Fibroblast of peridontal ligament (primary cell): ENCODE results near the gene C16orf86.
A peak's percentile ranks its signal among the peaks of the same experiment; 100 is the strongest.

ENCODE experiments used
- DNase-seq: peaks from one replicate; pipeline ENCODE4 v3.0.0-alpha.2; 2010; ENCODE audit errors: extremely low read depth

C16orf86 gene

DNA sequence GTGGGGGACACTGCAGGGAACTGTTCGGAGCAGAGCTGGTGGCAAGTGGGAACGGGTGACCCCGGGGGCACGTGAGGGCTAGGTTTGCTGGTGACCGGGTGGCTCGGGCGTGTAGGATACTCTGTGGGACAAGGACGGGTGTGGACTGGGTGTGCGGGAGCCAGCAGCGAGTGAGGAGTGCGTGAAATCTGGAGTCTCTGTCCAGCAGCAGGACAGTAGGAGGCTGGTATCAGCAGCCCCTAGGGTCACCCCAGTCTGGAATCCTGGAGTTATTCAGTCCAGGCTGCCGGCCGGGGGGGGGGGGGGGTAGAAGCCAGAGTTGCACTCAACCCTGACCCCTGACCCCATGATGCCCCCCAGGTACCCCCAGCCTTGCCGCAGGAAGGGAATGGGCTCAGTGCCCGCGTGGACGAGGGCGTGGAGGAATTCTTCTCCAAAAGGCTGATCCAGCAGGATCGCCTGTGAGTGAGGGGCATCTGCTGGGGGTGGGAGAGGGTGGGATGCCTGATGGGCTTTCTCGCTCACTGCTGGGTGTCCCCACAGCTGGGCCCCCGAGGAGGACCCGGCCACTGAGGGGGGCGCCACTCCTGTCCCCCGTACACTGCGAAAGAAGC, 12.7 kb upstream of the C16orf86 start:
- no peak for DNase-seq

DNA sequence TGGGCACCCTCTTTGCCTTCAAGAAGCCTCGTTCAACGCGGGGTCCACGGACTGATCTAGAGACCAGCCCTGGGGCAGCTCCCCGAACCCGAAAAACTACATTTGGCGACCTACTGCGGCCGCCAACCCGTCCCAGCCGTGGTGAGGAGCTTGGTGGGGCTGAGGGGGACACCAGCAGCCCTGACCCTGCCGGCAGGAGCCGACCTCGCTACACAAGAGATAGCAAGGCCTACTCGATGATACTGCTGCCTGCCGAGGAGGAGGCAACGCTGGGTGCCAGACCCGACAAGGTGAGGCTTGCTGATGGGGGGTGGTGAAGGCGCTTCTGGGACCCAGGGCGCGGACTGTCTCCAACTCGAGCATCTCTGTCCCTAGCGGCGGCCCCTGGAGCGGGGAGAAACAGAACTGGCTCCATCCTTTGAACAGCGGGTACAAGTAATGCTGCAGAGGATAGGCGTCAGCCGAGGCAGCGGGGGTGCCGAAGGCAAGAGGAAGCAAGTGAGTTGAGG, 12.2 kb upstream of the C16orf86 start:
- no peak for DNase-seq

GRCh38 chr16:67655363-67655762, 11.3 kb upstream of the C16orf86 start:
- no peak for DNase-seq

- DNase-seq, result no peak
Observed at GRCh38 chr16:67656344-67657016, 10.1 kb upstream of the C16orf86 start.

DNA sequence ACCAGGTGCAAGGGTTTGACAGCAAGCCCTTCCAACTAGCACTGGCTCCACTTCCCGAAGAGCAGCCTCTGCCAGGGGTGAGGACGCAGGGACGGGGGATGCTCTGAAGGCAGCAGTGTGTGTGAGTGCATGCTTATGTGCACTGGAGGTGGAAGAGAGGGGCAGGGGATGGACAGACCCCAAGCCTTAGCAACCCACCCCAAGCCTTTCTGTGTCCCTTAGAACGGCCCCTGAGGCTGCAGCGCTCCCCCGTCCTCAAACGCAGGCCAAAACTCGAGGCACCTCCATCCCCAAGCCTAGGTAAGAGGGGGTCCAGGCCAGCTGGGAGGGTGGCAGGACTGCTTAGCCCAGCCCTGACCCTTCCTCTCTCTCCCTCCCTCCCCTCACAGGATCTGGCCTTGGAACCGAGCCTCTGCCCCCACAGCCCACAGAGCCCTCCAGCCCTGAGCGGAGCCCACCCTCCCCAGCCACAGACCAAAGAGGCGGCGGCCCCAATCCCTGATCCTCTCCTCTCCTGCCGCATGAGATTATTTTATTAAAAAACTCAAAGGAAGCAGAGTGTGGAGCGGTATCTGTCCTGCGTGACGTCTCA, 9.5 kb upstream of the C16orf86 start:
- no peak for DNase-seq

DNA sequence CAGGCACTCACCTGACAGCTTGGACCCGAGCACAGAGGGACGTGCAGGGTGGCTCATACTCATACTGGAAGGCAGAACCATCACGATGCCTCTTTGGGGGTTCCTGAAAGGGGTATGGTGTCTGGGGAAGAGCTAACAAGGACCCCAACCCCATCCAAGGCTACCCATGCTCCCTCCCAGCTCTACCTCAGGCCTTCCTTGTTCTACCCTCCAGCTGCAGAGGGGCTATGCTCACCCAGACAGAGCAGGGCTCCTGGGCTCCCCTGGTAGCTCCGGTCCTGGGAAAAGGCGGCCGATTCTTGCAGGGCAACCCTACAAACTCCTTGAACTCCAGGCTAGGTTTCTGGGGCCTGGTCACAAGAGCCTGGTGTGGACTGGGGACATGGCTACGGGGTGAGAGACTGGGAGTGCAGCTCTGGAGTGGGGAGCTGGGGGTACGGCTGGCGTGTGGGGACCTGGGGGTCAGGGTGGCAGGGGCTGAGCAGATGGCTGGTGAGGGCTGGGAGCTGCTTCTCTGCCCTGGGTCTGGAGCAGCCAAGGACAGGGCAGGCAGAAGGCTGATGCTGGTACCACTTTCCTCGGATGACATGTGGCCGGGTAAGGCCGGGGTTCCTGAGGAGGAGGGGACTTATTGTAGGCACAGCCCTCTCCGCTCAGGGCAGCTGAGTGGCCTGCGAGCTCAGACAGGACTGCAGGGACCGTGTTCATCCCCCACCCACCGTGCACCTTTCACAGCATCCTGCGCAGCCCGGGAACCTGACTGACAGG, 8.7 kb upstream of the C16orf86 start:
- no peak for DNase-seq

GRCh38 chr16:67658849-67659674, 7.6 kb upstream of the C16orf86 start:
- DNase-seq, result no peak

- peak; percentile 84 for DNase-seq
Observed at GRCh38 chr16:67659675-67660563, 6.7 kb upstream of the C16orf86 start, which contains the start of gene ACD. Gene ACD, minus strand, starts transcription at chr16:67660260. Its CDS starts 40 bp downstream, at chr16:67660220.

- DNase-seq, result peak; percentile 94
Observed at GRCh38 chr16:67660564-67661028, 6.0 kb upstream of the C16orf86 start, which contains the start of gene PARD6A. Gene PARD6A, plus strand, starts transcription at chr16:67660960. Its CDS starts 79 bp downstream, at chr16:67661039.

GRCh38 chr16:67661101-67661761, 5.4 kb upstream of the C16orf86 start:
- peak; percentile 38 for DNase-seq

DNA sequence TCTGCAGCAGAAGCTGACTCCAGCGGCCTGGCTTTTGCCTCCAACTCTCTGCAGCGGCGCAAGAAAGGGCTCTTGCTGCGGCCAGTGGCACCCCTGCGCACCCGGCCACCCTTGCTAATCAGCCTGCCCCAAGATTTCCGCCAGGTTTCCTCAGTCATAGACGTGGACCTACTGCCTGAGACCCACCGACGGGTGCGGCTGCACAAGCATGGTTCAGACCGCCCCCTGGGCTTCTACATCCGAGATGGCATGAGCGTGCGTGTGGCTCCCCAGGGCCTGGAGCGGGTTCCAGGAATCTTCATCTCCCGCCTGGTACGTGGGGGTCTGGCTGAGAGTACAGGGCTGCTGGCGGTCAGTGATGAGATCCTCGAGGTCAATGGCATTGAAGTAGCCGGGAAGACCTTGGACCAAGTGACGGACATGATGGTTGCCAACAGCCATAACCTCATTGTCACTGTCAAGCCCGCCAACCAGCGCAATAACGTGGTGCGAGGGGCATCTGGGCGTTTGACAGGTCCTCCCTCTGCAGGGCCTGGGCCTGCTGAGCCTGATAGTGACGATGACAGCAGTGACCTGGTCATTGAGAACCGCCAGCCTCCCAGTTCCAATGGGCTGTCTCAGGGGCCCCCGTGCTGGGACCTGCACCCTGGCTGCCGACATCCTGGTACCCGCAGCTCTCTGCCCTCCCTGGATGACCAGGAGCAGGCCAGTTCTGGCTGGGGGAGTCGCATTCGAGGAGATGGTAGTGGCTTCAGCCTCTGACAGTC, 4.5 kb upstream of the C16orf86 start:
- no peak for DNase-seq

- no peak for DNase-seq
Observed at GRCh38 chr16:67662653-67663010, 4.0 kb upstream of the C16orf86 start.

DNA sequence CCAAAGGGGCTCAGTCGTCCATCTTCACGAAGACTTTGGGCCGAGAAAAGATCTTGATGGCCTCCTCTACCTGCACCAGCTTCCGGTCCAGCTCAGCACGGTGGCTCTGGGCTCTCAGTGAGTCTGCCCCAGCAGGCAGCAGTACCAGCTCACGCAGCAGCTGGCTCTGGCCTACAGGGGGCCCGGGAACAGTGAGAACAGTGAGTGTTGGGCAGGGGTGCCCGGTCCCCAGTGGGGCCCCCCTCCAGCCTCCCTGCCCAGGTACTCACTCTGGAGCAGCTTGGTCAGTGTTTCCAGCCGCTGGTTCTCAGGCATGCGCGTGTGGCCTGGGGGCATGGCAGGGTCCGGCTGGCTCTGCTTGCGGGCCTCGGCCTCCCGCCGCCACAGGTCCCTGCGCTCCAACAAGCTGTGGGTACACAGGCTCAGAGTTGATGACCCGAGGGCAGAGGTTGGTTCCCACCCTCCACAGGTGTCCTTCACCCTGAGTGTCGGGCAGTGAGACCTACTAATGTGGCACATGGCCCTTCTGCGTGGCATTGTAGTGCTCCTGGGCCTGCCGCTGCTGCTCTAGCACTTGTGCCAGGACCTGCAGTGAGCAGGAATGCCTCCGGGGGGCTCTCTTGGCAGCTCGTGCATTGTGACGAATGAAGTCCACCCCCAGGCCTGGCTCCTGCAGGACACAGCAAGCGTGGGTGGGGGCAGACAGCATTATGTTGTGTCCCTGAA, 3.3 kb upstream of the C16orf86 start:
- DNase-seq, result no peak

GRCh38 chr16:67663877-67664222, 2.8 kb upstream of the C16orf86 start:
- no peak for DNase-seq

DNA sequence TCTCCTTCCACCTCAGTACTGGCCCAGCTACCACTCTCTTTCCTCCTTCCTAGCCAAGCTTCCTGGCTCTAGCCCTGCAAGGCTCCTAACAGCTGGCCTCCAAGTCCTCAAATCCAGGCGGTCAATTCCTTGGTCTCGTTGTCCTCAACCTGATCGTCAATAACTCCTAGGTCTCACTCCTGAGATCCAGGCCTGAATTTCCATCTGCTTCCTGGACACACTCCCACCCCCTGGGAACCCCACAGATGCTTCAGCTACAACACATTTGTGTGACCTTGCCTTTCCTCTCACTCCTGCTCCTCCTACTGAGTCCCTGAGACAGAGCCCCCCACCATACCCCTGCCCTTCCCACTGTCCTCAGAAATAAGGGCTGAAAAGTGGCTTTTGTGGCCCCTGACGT, 2.4 kb upstream of the C16orf86 start:
- no peak for DNase-seq

- DNase-seq, result no peak
Observed at GRCh38 chr16:67664871-67665270, 1.7 kb upstream of the C16orf86 start.

GRCh38 chr16:67665598-67665997, 1.0 kb upstream of the C16orf86 start:
- no peak for DNase-seq

DNA sequence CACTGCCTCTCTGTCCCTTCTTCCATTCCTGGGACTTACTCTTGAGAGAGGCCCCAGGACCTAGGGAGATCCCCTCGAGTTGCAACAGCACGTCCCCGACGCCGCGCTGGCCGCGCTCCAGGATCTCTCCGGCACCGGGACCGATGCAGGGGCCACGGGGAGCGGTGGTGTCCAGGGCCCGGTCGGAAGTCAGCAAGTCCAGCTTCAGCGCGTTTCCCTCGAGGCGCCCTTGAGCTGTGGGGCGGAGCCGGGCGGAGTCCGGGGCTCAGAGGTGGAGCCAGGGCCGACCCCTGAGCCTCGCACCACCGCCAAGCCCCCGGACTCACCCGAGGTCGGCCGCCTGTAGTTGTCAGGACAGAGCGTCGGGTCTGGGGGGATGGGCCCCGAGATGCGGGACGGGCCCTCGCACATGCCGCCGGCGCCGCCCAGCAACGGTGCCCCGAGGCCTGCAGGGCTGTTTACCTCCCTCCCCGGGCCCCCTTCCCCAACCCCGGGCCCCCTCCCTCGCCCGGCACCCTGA, 522 bp upstream of the C16orf86 start:
- no peak for DNase-seq
